GM12878 (cell line): ENCODE data around the gene RTN4RL1. TPM values are rescaled to one million over a fixed set of nuclear protein-coding genes. Genes with fewer than 3 reads are reported as not detected.

Experiments
- ATAC-seq: fragments of 200-7000 bp; cut with Tn5 transposase; 3 replicates; pipeline ENCODE4 v1.9.1; 2020; ENCODE audit warnings: mild to moderate bottlenecking, moderate library complexity
- BruUV-seq: library from RNA; stranded (reverse); fragments of 400-500 nt; replicated peaks from 2 replicates; lab custom pipeline; 2021; lab: Mats Ljungman, UMichigan
- CTCF ChIA-PET: fragments of 300-600 bp; sonication (Branson Sonifier 250); formaldehyde crosslinking; extraction: SDS; loops from one replicate; lab custom pipeline; 2021; ENCODE audit warnings: inconsistent platforms; lab: Yijun Ruan, JAX
- POLR2A ChIA-PET: fragments of 350-600 bp; formaldehyde crosslinking; extraction: SDS; loops from one replicate; lab custom pipeline; 2021; ENCODE audit warnings: inconsistent platforms; lab: Charles Lee
- RAD21 ChIA-PET: fragments of 300-600 bp; sonication (Branson Sonifier 250); formaldehyde crosslinking; loops from one replicate; lab custom pipeline; 2023; ENCODE audit warnings: antibody characterized with exemption; ENCODE audit not compliant: unreplicated experiment; lab: Charles Lee
- SMC1A ChIA-PET: fragments of 300-600 bp; sonication (Branson Sonifier 250); formaldehyde crosslinking; loops from one replicate; lab custom pipeline; 2023; ENCODE audit not compliant: unreplicated experiment, uncharacterized antibody; lab: Charles Lee
- DNase-seq: peaks from one replicate; pipeline ENCODE4 v3.0.0-alpha.2; 2011; ENCODE audit warnings: low read depth, low spot score
- FAIRE-seq: peaks from 3 replicates; lab custom pipeline; 2011; peaks lifted over from hg19 to GRCh38; lab: Jason Lieb, UNC
- H2AFZ ChIP-seq: 2 replicates; pipeline ENCODE4 v1.6.0; 2011; ENCODE audit warnings: low read depth, low read length, control low read depth; ENCODE audit not compliant: control insufficient read depth
- H3K27ac ChIP-seq: 2 replicates; pipeline ENCODE4 v1.5.1; 2011; ENCODE audit warnings: control low read depth; ENCODE audit not compliant: control insufficient read depth, insufficient read depth
- H3K27me3 ChIP-seq, 2 experiments: replicated peaks in 1 of 2; 2 replicates each; pipeline versions ENCODE4 v1.6.0 to v1.6.1; 2011; ENCODE audit warnings: low read length in 1 of 2; ENCODE audit not compliant: control insufficient read depth in 2 of 2, insufficient read depth in 2 of 2
- H3K36me3 ChIP-seq, 2 experiments: 2 replicates each; pipeline ENCODE4 v1.5.1; 2011; ENCODE audit warnings: low read length in 1 of 2; ENCODE audit not compliant: control insufficient read depth in 2 of 2, insufficient read depth in 2 of 2
- H3K4me1 ChIP-seq: 2 replicates; pipeline ENCODE4 v1.6.1; 2011; ENCODE audit warnings: mild to moderate bottlenecking, low read length, moderate library complexity, mixed read lengths; ENCODE audit not compliant: control insufficient read depth, insufficient read depth
- H3K4me2 ChIP-seq: 2 replicates; pipeline ENCODE4 v1.6.0; 2011; ENCODE audit warnings: control low read depth; ENCODE audit not compliant: control insufficient read depth, insufficient read depth
- H3K4me3 ChIP-seq: fragments of 200-600 bp; sonication (generic); 2 replicates; pipeline ENCODE4 v1.5.1; 2016
- H3K79me2 ChIP-seq: 2 replicates; pipeline ENCODE4 v1.6.0; 2011; ENCODE audit warnings: low read length; ENCODE audit not compliant: control insufficient read depth, insufficient read depth
- H3K9ac ChIP-seq: 2 replicates; pipeline ENCODE4 v1.8.0; 2011; ENCODE audit warnings: low read length, control low read depth, mixed read lengths; ENCODE audit not compliant: control insufficient read depth, insufficient read depth
- H3K9me3 ChIP-seq: replicated peaks from 3 replicates; pipeline ENCODE4 v1.5.1; 2011; ENCODE audit warnings: mild to moderate bottlenecking, low read length; ENCODE audit not compliant: control insufficient read depth, insufficient read depth
- H4K20me1 ChIP-seq: 2 replicates; pipeline ENCODE4 v1.6.0; 2011; ENCODE audit not compliant: control insufficient read depth, insufficient read depth
- CBX3 ChIP-seq: fragments of 200-600 bp; sonication (generic); IDR thresholded peaks from 2 replicates; pipeline ENCODE4 v1.6.1; 2016; ENCODE audit warnings: low read depth, borderline replicate concordance
- CHD4 ChIP-seq: fragments of 200-600 bp; sonication (generic); IDR thresholded peaks from 2 replicates; pipeline ENCODE4 v1.6.1; 2016; ENCODE audit warnings: mild to moderate bottlenecking
- ETV6 ChIP-seq, 2 experiments: fragments of 450-650 bp in 1 of 2; IDR thresholded peaks in 1 of 2; conservative IDR thresholded peaks in 1 of 2; 2 replicates each; pipeline ENCODE4 v1.6.1; 2014; ENCODE audit warnings: antibody characterized with exemption in 1 of 2, borderline replicate concordance in 1 of 2, low read depth in 1 of 2, mild to moderate bottlenecking in 1 of 2, moderate library complexity in 1 of 2
- HCFC1 ChIP-seq: fragments of 150-350 bp; IDR thresholded peaks from 2 replicates; pipeline ENCODE4 v1.6.1; 2014; ENCODE audit warnings: low read length
- HSF1 ChIP-seq: fragments of 150-350 bp; IDR thresholded peaks from 2 replicates; pipeline ENCODE4 v1.6.1; 2014; ENCODE audit warnings: mild to moderate bottlenecking, low read depth, low read length
- KDM1A ChIP-seq: fragments of 200-600 bp; sonication (generic); IDR thresholded peaks from 2 replicates; pipeline ENCODE4 v1.6.1; 2016; ENCODE audit warnings: borderline replicate concordance
- LARP7 ChIP-seq: fragments of 450-650 bp; IDR thresholded peaks from 2 replicates; pipeline ENCODE4 v1.6.1; 2017; ENCODE audit warnings: mild to moderate bottlenecking
- MLLT1 ChIP-seq: fragments of 450-650 bp; IDR thresholded peaks from 2 replicates; pipeline ENCODE4 v1.6.1; 2016; ENCODE audit warnings: mild to moderate bottlenecking
- NR2F1 ChIP-seq: fragments of 450-650 bp; conservative IDR thresholded peaks from 2 replicates; pipeline ENCODE4 v1.6.1; 2017; ENCODE audit warnings: mild to moderate bottlenecking
- PBX3 ChIP-seq: IDR thresholded peaks from 2 replicates; pipeline ENCODE4 v1.6.1; 2011; ENCODE audit warnings: mild to moderate bottlenecking, low read depth, low read length, moderate library complexity; ENCODE audit not compliant: insufficient replicate concordance
- RAD51 ChIP-seq: fragments of 450-650 bp; IDR thresholded peaks from 2 replicates; pipeline ENCODE4 v1.6.1; 2016; ENCODE audit warnings: moderate library complexity, mild to moderate bottlenecking, inconsistent platforms
- RELB ChIP-seq: fragments of 450-650 bp; IDR thresholded peaks from 2 replicates; pipeline ENCODE4 v1.6.1; 2017; ENCODE audit warnings: low read depth, mild to moderate bottlenecking, moderate library complexity
- SREBF1 ChIP-seq: IDR thresholded peaks from 2 replicates; pipeline ENCODE4 v1.6.1; 2012; ENCODE audit warnings: mild to moderate bottlenecking, low read length
- SUZ12 ChIP-seq: fragments of 200-600 bp; sonication (generic); IDR thresholded peaks from one replicate; pipeline ENCODE4 v1.6.1; 2018; ENCODE audit warnings: antibody characterized with exemption, mild to moderate bottlenecking; ENCODE audit not compliant: unreplicated experiment
- ZNF687 ChIP-seq: fragments of 450-650 bp; IDR thresholded peaks from 2 replicates; pipeline ENCODE4 v1.6.1; 2017; ENCODE audit warnings: mild to moderate bottlenecking, moderate library complexity
- WGBS: methylation state at CpG from one replicate; pipeline ENCODE4 v1.1.6; 2016; ENCODE audit warnings: low lambda C conversion rate; ENCODE audit not compliant: insufficient replicate concordance, insufficient coverage; ENCODE audit errors: missing lambda C conversion rate; 5-methylcytosine and 5-hydroxymethylcytosine counted together
- in situ Hi-C: fragments of 300-500 bp; cut with MboI; formaldehyde crosslinking; loops from 9 replicates; pipeline ENCODE4 v1.14.3; 2018; ENCODE audit warnings: mixed read lengths
- intact Hi-C: fragments of 100-400 bp; cut with micrococcal nuclease; formaldehyde crosslinking; loops from one replicate; pipeline ENCODE4 v1.14.2; 2022; ENCODE audit not compliant: unreplicated experiment
- polyA plus RNA-seq, 11 experiments: library from polyadenylated mRNA; depleted of rRNA in 4 of 11; unstranded in 6 of 11; stranded (reverse) in 5 of 11; fragments of >200 nt; fragmentation: Nextera tagmentation in 4 of 11; fragmentation: Illumina TruSeq in 1 of 11; extraction: Ambion mirVana in 4 of 11; extraction: Trizol in 1 of 11; gene quantifications; 1 replicate in 1 of 11; 2 replicates in 10 of 11; pipeline versions ENCODE4 v1.2.1 to v1.2.3, GENCODE V29; 2011 to 2016; ENCODE audit warnings: inconsistent platforms in 2 of 11, missing spikeins in 2 of 11, low read depth in 1 of 11
- total RNA-seq, 4 experiments: library from RNA; depleted of rRNA in 3 of 4; stranded (reverse); fragments of >200 nt in 3 of 4; fragmentation: Illumina TruSeq in 1 of 4; extraction: Trizol in 1 of 4; gene quantifications; 2 replicates each; pipeline versions ENCODE4 v1.2.1 to v1.2.3, GENCODE V29; 2013 to 2021

The RTN4RL1 gene
- total and polyA plus RNA-seq, 10 of the 15 experiments (the other 5 are each of a cell fraction or from before 2014, with no cell fraction given), result 0.08 to 0.11 (median 0.10) TPM; not detected in 7

GRCh38 chr17:2033153-2033552, 8.0 kb upstream of the RTN4RL1 start:
- no peak overlapping the region for H3K4me2 ChIP-seq
- ATAC-seq, result no peak
- H2AFZ ChIP-seq, result no peak overlapping the region
- H3K79me2 ChIP-seq, result peaks cover 10% of the 10 kb centered on the region
- ChIA-PET POLR2A (interaction anchor here (0.5 kb wide), 1 partner anchor 67 kb away, joined by 7 read pairs; no protein-coding TSS in a partner anchor), CTCF (no interaction called here), SMC1A (no interaction called here), RAD21 (interaction anchor here (1.7 kb wide), 1 partner anchor 21 kb away, joined by 3 read pairs; no protein-coding TSS in a partner anchor)
- no peak for FAIRE-seq
- no peaks in the 10 kb centered on the region for H4K20me1 ChIP-seq
- H3K4me3 ChIP-seq, result no peak overlapping the region
- intact Hi-C loops, result no loop called here
- peaks cover 11% of the 10 kb centered on the region; the same call in 1 of the 2 replicates for H3K4me1 ChIP-seq
- in situ Hi-C loops, result no loop called here
- peaks cover 5 to 7% of the 10 kb centered on the region in 2 experiments; a peak in 3 of 4 replicates for H3K36me3 ChIP-seq
- no peak overlapping the region for H3K27ac ChIP-seq
- DNase-seq, result no peak
- peaks cover 0 to 2% of the 10 kb centered on the region in 2 experiments; a peak in 2 of 4 replicates for H3K27me3 ChIP-seq
- no peaks in the 10 kb centered on the region for H3K9me3 ChIP-seq
- no peak overlapping the region for H3K9ac ChIP-seq
- 88% methylated on average over 7 of the region's 7 CpGs for WGBS
- no TSS peak for BruUV-seq
- TF ChIP-seq HSF1 (no peak), CHD4 (no peak), HCFC1 (no peak), PBX3 (no peak), LARP7 (no peak), SREBF1 (no peak), RAD51 (no peak), ZNF687 (no peak), RELB (no peak), KDM1A (no peak), MLLT1 (no peak), CBX3 (no peak), NR2F1 (no peak), SUZ12 (no peak), ETV6 (conservative IDR thresholded peaks at IDR 0.05 in 1 of 2, IDR thresholded peaks at IDR 0.05 in 1 of 2; ENCODE audit: borderline replicate concordance in 1 of 2, low read depth in 1 of 2) (no peak)
